ENCODE results near the gene POU6F2. TPM values are rescaled to one million over a fixed set of nuclear protein-coding genes. Genes with fewer than 3 reads are reported as not detected.

POU6F2 gene
- total RNA-seq, 1 experiment from 2014 or later, result not detected

GRCh38 chr7:39507866-39508551 lies 530.3 kb downstream of the POU6F2 start:
- Histone ChIP-seq H3K36me3 (ENCODE audit: control insufficient read depth, insufficient read depth, low read length) (no peaks in the 10 kb centered on the region), H3K9me3 (ENCODE audit: control insufficient read depth, insufficient read depth, low read depth, low read length) (no peaks in the 10 kb centered on the region), H3K27me3 (ENCODE audit: control insufficient read depth, insufficient read depth, low read length) (no peaks in the 10 kb centered on the region; the same call in 1 of the 2 replicates), H3K4me3 (ENCODE audit: low read depth in 2 of 2, low read length in 2 of 2) (no peak overlapping the region), H3K27ac (ENCODE audit: low read length) (no peak overlapping the region), H3K4me1 (ENCODE audit: control insufficient read depth, insufficient read depth, low read length) (no peaks in the 10 kb centered on the region)
- in situ Hi-C loops (cut with HindIII; ENCODE audit: low pct_unique_long_range_greater_than_20kb, low sequenced_read_pairs), result no loop called here
- intact Hi-C loops (cut with micrococcal nuclease; ENCODE audit: unreplicated experiment), result no loop called here
- ChIA-PET POLR2A (no interaction called here), CTCF (no interaction called here)
- no peak for ATAC-seq
- BruUV-seq (replicated peaks), result no TSS peak
- TF ChIP-seq TCF7L2 (IDR thresholded peaks at IDR 0.05; ENCODE audit: low read depth, low read length) (no peak), REST (IDR thresholded peaks at IDR 0.05; ENCODE audit: insufficient read depth in 1 of 2, low read depth in 2 of 2, low read length in 1 of 2) (no peak), SIN3A (IDR thresholded peaks at IDR 0.05; ENCODE audit: borderline replicate concordance, insufficient read depth, low read depth, low read length) (no peak), POLR2AphosphoS5 (IDR thresholded peaks at IDR 0.05; ENCODE audit: low read depth, low read length) (no peak), CTCF (IDR thresholded peaks at IDR 0.05) (no peak)
- no peak for DNase-seq (ENCODE audit: low read depth, low spot score)

- no peaks in the 10 kb centered on the region for H3K9me3 ChIP-seq (ENCODE audit: control insufficient read depth, insufficient read depth, low read depth, low read length)
- ChIA-PET POLR2A (no interaction called here), CTCF (no interaction called here)
- no peak for DNase-seq (ENCODE audit: low read depth, low spot score)
- H3K27ac ChIP-seq (ENCODE audit: low read length), result no peak overlapping the region
- in situ Hi-C loops (cut with HindIII; ENCODE audit: low pct_unique_long_range_greater_than_20kb, low sequenced_read_pairs) (no loop called here), intact Hi-C loops (cut with micrococcal nuclease; ENCODE audit: unreplicated experiment) (no loop called here)
- no peak for ATAC-seq
- H3K4me1 ChIP-seq (ENCODE audit: control insufficient read depth, insufficient read depth, low read length), result no peaks in the 10 kb centered on the region
- no peaks in the 10 kb centered on the region; the same call in 1 of the 2 replicates for H3K27me3 ChIP-seq (ENCODE audit: control insufficient read depth, insufficient read depth, low read length)
- no peaks in the 10 kb centered on the region for H3K36me3 ChIP-seq (ENCODE audit: control insufficient read depth, insufficient read depth, low read length)
- no peak overlapping the region for H3K4me3 ChIP-seq (ENCODE audit: low read depth in 2 of 2, low read length in 2 of 2)
- no TSS peak for BruUV-seq (replicated peaks)
- TF ChIP-seq CTCF (IDR thresholded peaks at IDR 0.05) (no peak), REST (IDR thresholded peaks at IDR 0.05; ENCODE audit: insufficient read depth in 1 of 2, low read depth in 2 of 2, low read length in 1 of 2) (no peak), POLR2AphosphoS5 (IDR thresholded peaks at IDR 0.05; ENCODE audit: low read depth, low read length) (no peak), TCF7L2 (IDR thresholded peaks at IDR 0.05; ENCODE audit: low read depth, low read length) (no peak), SIN3A (IDR thresholded peaks at IDR 0.05; ENCODE audit: borderline replicate concordance, insufficient read depth, low read depth, low read length) (no peak)
Observed at GRCh38 chr7:39509436-39509835, 531.7 kb downstream of the POU6F2 start.
